ENCODE results near the gene GSDME.

The GSDME gene

DNA sequence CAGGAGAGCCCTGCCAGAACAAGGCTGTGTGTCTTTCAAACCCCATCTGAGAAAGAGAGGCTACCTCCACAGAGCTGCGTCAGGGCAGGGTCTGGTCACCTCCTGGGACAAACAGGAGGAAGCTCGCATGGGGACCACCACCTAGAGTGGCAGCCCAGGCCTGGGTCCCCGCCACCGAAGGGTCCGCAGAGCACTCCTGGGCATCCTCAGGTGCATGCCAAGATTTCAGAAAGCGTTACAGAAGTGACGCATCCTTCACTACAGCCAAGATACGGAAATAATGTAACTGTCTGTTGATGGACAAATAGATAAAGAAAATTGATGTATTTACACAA lies 42.6 kb downstream of the GSDME start:
- TF ChIP-seq, protein P1, sequence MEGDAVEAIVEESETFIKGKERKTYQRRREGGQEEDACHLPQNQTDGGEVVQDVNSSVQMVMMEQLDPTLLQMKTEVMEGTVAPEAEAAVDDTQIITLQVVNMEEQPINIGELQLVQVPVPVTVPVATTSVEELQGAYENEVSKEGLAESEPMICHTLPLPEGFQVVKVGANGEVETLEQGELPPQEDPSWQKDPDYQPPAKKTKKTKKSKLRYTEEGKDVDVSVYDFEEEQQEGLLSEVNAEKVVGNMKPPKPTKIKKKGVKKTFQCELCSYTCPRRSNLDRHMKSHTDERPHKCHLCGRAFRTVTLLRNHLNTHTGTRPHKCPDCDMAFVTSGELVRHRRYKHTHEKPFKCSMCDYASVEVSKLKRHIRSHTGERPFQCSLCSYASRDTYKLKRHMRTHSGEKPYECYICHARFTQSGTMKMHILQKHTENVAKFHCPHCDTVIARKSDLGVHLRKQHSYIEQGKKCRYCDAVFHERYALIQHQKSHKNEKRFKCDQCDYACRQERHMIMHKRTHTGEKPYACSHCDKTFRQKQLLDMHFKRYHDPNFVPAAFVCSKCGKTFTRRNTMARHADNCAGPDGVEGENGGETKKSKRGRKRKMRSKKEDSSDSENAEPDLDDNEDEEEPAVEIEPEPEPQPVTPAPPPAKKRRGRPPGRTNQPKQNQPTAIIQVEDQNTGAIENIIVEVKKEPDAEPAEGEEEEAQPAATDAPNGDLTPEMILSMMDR (IDR thresholded peaks at IDR 0.05; ENCODE audit: low read length, missing control alignments): no peak
- DNase-seq (ENCODE audit: low read depth): no peak
- H3K4me3 ChIP-seq (replicated peaks; ENCODE audit: low read depth, low read length): no peak overlapping the region

DNA sequence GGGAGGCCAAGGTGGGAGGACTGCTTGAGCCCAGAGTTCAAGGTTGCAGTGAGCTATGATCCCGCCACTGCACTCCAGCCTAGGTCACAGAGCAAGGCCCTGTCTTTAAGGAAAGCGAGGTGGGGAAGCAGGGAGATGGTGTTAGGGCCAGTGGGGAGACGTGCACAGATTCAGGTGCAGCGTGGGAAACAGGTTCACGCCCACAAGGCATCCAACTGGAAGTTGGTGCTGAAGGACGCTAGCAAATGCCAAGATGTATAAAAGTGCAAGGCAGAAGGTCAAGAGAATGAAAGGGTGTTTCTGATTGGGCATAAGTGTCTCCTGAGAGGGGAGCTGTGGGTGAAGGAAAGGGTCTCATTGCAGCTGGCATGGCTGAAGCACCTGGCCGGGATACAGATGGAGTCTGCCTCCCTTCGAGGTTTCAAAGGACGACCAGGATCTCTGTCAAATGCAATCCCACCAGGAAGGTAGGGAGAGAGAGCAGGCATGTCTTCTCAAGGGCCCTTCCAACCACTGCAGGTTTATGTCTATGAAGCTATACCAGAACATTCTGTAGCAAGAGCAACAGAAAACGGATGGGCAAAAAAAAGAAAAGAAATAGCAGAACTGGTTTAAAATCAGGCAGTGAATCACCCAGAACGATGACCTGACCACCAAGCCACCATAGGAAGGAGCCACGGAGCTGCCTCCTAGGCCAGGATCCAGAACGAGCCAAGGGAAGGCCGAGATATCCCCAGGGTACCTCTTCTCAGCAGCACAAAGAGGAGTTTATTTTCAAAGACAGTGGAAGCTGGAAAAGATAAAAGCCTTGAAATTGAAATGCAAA lies 43.2 kb downstream of the GSDME start:
- TF ChIP-seq, protein P1 (IDR thresholded peaks at IDR 0.05; ENCODE audit: low read length, missing control alignments): no peak
- no peak overlapping the region for H3K4me3 ChIP-seq (replicated peaks; ENCODE audit: low read depth, low read length)
- DNase-seq (ENCODE audit: low read depth): no peak

DNA sequence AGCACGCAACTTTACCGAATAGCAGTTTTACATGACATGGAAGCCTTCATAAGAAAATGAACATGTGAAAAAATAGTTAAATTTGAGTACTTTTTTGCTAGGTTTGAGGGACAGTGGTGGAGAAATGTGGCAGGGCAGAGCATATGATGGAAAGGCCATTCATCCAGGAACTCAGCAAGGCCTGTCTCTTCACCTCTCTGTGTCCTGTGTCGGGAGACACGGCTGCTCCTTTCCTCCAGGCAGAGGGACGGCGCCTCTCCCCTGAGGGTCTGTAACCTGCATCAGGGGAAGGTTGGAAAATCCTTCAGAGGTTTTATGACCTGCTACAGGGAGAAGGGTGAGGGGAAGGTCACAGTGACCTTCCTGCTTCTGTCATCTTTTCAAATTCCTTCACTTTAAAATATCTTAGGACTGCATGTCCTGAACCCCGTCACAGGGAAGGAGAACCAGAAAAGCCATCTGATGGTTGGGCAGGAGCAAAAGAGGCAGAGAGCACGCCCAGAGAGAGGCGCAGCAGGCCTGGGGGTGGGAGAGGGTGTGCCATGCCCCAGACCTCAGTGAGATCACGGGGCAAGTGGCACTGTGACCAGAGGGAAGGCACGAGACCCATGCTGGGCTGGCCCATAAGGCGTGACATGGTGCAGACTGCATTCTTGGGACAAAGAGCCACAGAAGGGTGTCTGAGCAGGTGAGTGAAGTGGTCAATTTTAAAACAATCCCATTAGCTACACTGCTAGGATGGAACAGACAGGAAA lies 44.0 kb downstream of the GSDME start:
- H3K4me3 ChIP-seq (replicated peaks; ENCODE audit: low read depth, low read length): no peak overlapping the region
- TF ChIP-seq, protein P1 (IDR thresholded peaks at IDR 0.05; ENCODE audit: low read length, missing control alignments): no peak
- no peak for DNase-seq (ENCODE audit: low read depth)

DNA sequence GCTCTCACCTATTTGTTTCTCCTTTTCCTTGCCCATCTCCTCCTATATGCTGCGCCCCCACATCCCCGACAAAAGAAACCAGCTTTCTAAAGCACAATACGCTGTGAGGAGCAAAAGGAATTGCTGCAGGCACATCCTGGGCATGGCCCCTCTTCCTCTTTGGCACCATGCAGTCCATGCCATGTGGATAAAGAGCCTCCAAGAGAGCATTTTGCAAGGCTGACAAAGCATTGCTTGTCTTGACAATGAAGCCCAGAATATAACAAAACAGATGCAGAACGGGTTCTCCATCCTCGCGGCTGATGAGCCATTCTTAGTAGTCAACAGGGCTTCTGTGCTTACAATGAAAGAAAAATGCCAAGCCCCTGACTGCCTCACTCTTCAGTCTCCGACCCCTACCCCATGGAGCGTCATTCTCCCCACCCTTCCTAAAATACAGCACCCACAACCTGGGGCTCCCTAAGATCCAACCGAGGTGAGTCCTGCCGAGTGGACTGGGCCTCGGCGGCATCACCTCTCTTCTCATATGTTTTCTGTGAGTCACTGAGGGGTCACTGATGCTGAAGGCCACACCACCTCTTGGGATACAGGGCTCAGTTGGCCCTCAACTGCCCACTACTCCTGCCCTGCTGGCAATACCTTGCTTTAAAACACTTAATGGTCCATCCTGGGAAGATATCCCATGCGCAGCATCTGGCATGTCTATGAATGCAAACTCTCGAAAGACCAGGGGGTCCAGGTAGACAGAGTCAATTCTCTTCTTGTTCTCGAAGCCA lies 47.5 kb downstream of the GSDME start:
- TF ChIP-seq, protein P1 (IDR thresholded peaks at IDR 0.05; ENCODE audit: low read length, missing control alignments): no peak
- H3K4me3 ChIP-seq (replicated peaks; ENCODE audit: low read depth, low read length): no peak overlapping the region
- no peak for DNase-seq (ENCODE audit: low read depth)

DNA sequence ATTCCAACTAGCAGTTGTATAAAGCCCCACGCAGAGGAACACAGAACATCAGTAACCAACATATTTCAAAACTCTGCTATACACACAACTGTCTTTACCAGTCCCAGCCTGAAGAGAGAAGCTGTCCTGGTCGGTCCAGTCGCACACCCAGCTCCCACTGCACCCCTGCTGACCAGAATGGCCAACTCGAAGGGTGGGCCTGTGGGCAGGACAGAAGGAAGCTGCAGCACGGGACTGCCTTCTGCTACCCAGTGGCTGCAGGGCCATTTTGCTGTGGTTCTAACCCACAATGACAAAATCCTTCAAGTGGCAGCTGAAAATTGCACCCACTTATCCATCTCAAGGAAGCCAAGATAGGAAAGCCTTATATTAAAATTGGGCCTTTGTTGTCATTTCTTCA lies 48.2 kb downstream of the GSDME start:
- no peak overlapping the region for H3K4me3 ChIP-seq (replicated peaks; ENCODE audit: low read depth, low read length)
- TF ChIP-seq, protein P1 (IDR thresholded peaks at IDR 0.05; ENCODE audit: low read length, missing control alignments): no peak
- no peak for DNase-seq (ENCODE audit: low read depth)

DNA sequence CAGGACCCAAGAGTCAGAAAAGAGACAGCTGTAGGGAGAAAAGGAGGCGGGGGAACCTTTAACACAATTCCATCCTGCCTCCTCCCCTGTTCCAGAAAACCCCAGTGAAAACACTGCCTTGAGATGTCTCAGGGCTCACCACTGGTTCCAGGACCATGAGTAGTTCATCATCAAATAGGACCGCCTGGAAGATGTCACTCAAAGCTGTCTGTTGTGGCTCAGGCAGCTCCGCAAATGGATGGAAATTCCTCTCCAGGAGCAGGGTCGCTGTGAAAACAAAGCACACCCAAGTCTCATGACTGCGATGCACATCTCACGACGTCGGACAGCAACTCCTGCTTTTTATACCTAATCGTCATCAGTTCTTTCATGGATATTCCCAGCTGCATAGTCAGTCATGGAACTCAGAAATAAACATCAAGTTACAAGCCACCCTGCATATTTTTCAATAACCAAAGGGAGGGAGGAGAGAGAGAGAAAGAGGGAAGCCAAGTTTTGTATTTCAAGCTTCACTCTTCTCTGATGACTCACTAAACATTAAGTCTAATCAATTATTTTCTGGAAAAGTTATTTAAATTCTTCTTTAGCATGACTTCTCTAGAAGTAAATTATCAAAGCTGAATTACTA lies 49.2 kb downstream of the GSDME start:
- DNase-seq (ENCODE audit: low read depth): no peak
- TF ChIP-seq, protein P1 (IDR thresholded peaks at IDR 0.05; ENCODE audit: low read length, missing control alignments): no peak
- H3K4me3 ChIP-seq (replicated peaks; ENCODE audit: low read depth, low read length): no peak overlapping the region
